Liver (tissue), 9 donors: ENCODE data around the gene BMPER. TPM values are rescaled to one million over a fixed set of nuclear protein-coding genes. Genes with fewer than 3 reads are reported as not detected.

Experiments used
- DNase-seq: peaks from one replicate; pipeline ENCODE4 v3.0.0-alpha.2; 2017; ENCODE audit warnings: low spot score
- H3K27ac ChIP-seq, 2 donors: one replicate each; pipeline ENCODE4 v1.7.0; 2013; ENCODE audit warnings: inconsistent platforms in 2 of 2, low read length in 2 of 2, control low read depth in 1 of 2, low read depth in 1 of 2, mild to moderate bottlenecking in 1 of 2
- H3K27me3 ChIP-seq, 4 donors: one replicate each; pipeline versions ENCODE4 v1.6.1 to v1.7.0; 2013; ENCODE audit warnings: low read length in 3 of 4, inconsistent platforms in 1 of 4, mild to moderate bottlenecking in 1 of 4, moderate library complexity in 1 of 4; ENCODE audit not compliant: control insufficient read depth in 4 of 4, insufficient read depth in 4 of 4
- H3K36me3 ChIP-seq, 4 donors: one replicate each; pipeline versions ENCODE4 v1.6.1 to v1.7.0; 2013; ENCODE audit warnings: low read length in 3 of 4, mild to moderate bottlenecking in 3 of 4, low read depth in 1 of 4, moderate library complexity in 1 of 4; ENCODE audit not compliant: control insufficient read depth in 4 of 4, insufficient read depth in 3 of 4
- H3K4me1 ChIP-seq, 4 donors: one replicate each; pipeline versions ENCODE4 v1.6.1 to v1.7.0; 2013; ENCODE audit warnings: low read length in 3 of 4, mild to moderate bottlenecking in 3 of 4, moderate library complexity in 1 of 4; ENCODE audit not compliant: control insufficient read depth in 4 of 4, insufficient read depth in 4 of 4
- H3K4me3 ChIP-seq, 3 donors: one replicate each; pipeline versions ENCODE4 v1.6.1 to v1.7.0; 2013; ENCODE audit warnings: low read length in 3 of 3, control low read depth in 1 of 3, low read depth in 1 of 3, mild to moderate bottlenecking in 1 of 3
- H3K9ac ChIP-seq, 2 donors: one replicate each; pipeline ENCODE4 v1.7.0; 2013; ENCODE audit warnings: low read length in 2 of 2, mild to moderate bottlenecking in 2 of 2, moderate library complexity in 2 of 2, control low read depth in 1 of 2, low read depth in 1 of 2
- H3K9me3 ChIP-seq, 4 donors: one replicate each; pipeline versions ENCODE4 v1.6.1 to v1.7.0; 2013; ENCODE audit warnings: low read length in 3 of 4; ENCODE audit not compliant: control insufficient read depth in 4 of 4
- ATF3 ChIP-seq: IDR thresholded peaks from 2 replicates; pipeline ENCODE4 v1.6.1; 2016; ENCODE audit warnings: antibody characterized with exemption
- CTCF ChIP-seq: fragments of 150-350 bp; IDR thresholded peaks from 2 replicates; pipeline ENCODE4 v1.5.1; 2017; ENCODE audit warnings: improper control_type of control experiment, low read depth, low read length; ENCODE audit not compliant: missing input control
- EGR1 ChIP-seq, 2 donors: IDR thresholded peaks; 2 replicates each; pipeline ENCODE4 v1.6.1; 2016 to 2018; ENCODE audit warnings: antibody characterized with exemption in 2 of 2, low read depth in 2 of 2
- FOXA1 ChIP-seq: IDR thresholded peaks from 2 replicates; pipeline ENCODE4 v1.6.1; 2016; ENCODE audit warnings: antibody characterized with exemption
- FOXA2 ChIP-seq: IDR thresholded peaks from 2 replicates; pipeline ENCODE4 v1.6.1; 2016; ENCODE audit warnings: antibody characterized with exemption
- GABPA ChIP-seq, 2 donors: IDR thresholded peaks in 1 of 2; conservative IDR thresholded peaks in 1 of 2; 2 replicates each; pipeline ENCODE4 v1.6.1; 2016; ENCODE audit warnings: antibody characterized with exemption in 2 of 2, mild to moderate bottlenecking in 1 of 2, moderate library complexity in 1 of 2
- HNF4A ChIP-seq, 2 donors: conservative IDR thresholded peaks; 2 replicates each; pipeline ENCODE4 v1.6.1; 2016; ENCODE audit warnings: antibody characterized with exemption in 2 of 2, mild to moderate bottlenecking in 2 of 2
- HNF4G ChIP-seq: IDR thresholded peaks from 2 replicates; pipeline ENCODE4 v1.6.1; 2016; ENCODE audit warnings: antibody characterized with exemption
- JUND ChIP-seq, 2 donors: IDR thresholded peaks; 2 replicates each; pipeline ENCODE4 v1.6.1; 2016; ENCODE audit warnings: antibody characterized with exemption in 2 of 2
- NR2F2 ChIP-seq: IDR thresholded peaks from 2 replicates; pipeline ENCODE4 v1.6.1; 2016; ENCODE audit warnings: antibody characterized with exemption
- RAD21 ChIP-seq, 2 donors: IDR thresholded peaks; 2 replicates each; pipeline ENCODE4 v1.6.1; 2016; ENCODE audit warnings: antibody characterized with exemption in 2 of 2, mild to moderate bottlenecking in 2 of 2
- REST ChIP-seq: IDR thresholded peaks from 2 replicates; pipeline ENCODE4 v1.6.1; 2016; ENCODE audit warnings: antibody characterized with exemption, mild to moderate bottlenecking
- RXRA ChIP-seq, 2 donors: IDR thresholded peaks; 2 replicates each; pipeline ENCODE4 v1.6.1; 2017 to 2018; ENCODE audit warnings: antibody characterized with exemption in 2 of 2, mild to moderate bottlenecking in 1 of 2
- TAF1 ChIP-seq: conservative IDR thresholded peaks from 2 replicates; pipeline ENCODE4 v1.6.1; 2016; ENCODE audit warnings: antibody characterized with exemption, mild to moderate bottlenecking
- YY1 ChIP-seq: IDR thresholded peaks from 2 replicates; pipeline ENCODE4 v1.6.1; 2016; ENCODE audit warnings: antibody characterized with exemption, mild to moderate bottlenecking
- WGBS: extraction: QIAGEN DNeasy Blood & Tissue Kit; methylation state at CpG from one replicate; pipeline ENCODE4 v1.1.7; 2013; 5-methylcytosine and 5-hydroxymethylcytosine counted together
- polyA plus RNA-seq, 2 donors: library from polyadenylated mRNA; stranded (reverse) in 1 of 2; unstranded in 1 of 2; fragments of 200-250 nt in 1 of 2; fragments of >200 nt in 1 of 2; fragmentation: Nextera tagmentation in 1 of 2; extraction: Ambion mirVana in 1 of 2; gene quantifications; one replicate each; pipeline versions ENCODE4 v1.2.1 to v1.2.3, GENCODE V29; 2013 to 2015
- total RNA-seq, 2 donors: library from RNA; depleted of rRNA; stranded (reverse); fragments of >200 nt; gene quantifications; one replicate each; pipeline ENCODE4 v1.2.3, GENCODE V29; 2014
- TF ChIP-seq, protein P1 (sequence below): IDR thresholded peaks from 2 replicates; pipeline ENCODE4 v1.6.1; 2016; ENCODE audit warnings: antibody characterized with exemption
- TF ChIP-seq, protein P2 (sequence below): IDR thresholded peaks from 2 replicates; pipeline ENCODE4 v1.6.1; 2016; ENCODE audit warnings: antibody characterized with exemption
- donor health status: healthy.
- donor health status: healthy.
- donor health status: healthy.
- donor health status: healthy.
- donor health status: healthy.

The BMPER gene
- total and polyA plus RNA-seq, 4 donors = 4.0 to 8.5 (median 6.2) TPM

GRCh38 chr7:34077168-34077567 is 171.8 kb downstream of the BMPER start:
- no peak overlapping the region for H3K4me3 ChIP-seq
- no peaks in the 10 kb centered on the region for H3K9me3 ChIP-seq
- no peaks in the 10 kb centered on the region for H3K36me3 ChIP-seq
- no peak for DNase-seq
- H3K27ac ChIP-seq = no peak overlapping the region
- no peak overlapping the region for H3K9ac ChIP-seq
- no peaks in the 10 kb centered on the region for H3K4me1 ChIP-seq
- 86% methylated on average over 2 of the region's 2 CpGs for WGBS
- H3K27me3 ChIP-seq = peaks cover 0 to 7% (median 0%) of the 10 kb centered on the region in 4 donors
- no peak for TF ChIP-seq RXRA (IDR thresholded peaks at IDR 0.05)

DNA sequence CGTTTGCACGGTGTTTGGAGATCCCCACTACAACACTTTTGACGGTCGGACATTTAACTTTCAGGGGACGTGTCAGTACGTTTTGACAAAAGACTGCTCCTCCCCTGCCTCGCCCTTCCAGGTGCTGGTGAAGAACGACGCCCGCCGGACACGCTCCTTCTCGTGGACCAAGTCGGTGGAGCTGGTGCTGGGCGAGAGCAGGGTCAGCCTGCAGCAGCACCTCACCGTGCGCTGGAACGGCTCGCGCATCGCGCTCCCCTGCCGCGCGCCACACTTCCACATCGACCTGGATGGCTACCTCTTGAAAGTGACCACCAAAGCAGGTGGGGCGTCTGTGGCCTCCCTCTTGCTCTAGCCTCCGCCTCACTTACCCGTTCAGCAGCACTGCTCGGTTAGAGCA is 173.5 kb downstream of the BMPER start:
- no peaks in the 10 kb centered on the region for H3K4me1 ChIP-seq
- H3K27me3 ChIP-seq = peaks cover 0 to 7% (median 0%) of the 10 kb centered on the region in 4 donors
- H3K9me3 ChIP-seq = no peaks in the 10 kb centered on the region
- no peak for DNase-seq
- H3K4me3 ChIP-seq = no peak overlapping the region
- no peak overlapping the region for H3K27ac ChIP-seq
- H3K9ac ChIP-seq = no peak overlapping the region
- H3K36me3 ChIP-seq = no peaks in the 10 kb centered on the region
- WGBS = 82% methylated on average over 30 of the region's 30 CpGs
- TF ChIP-seq FOXA2 (no peak), NR2F2 (no peak)

GRCh38 chr7:34080513-34080912 is 175.2 kb downstream of the BMPER start:
- Histone ChIP-seq H3K9ac (no peak overlapping the region), H3K9me3 (no peaks in the 10 kb centered on the region), H3K4me3 (no peak overlapping the region), H3K27me3 (peaks cover 0 to 7% (median 0%) of the 10 kb centered on the region in 4 donors), H3K4me1 (no peaks in the 10 kb centered on the region), H3K36me3 (no peaks in the 10 kb centered on the region), H3K27ac (no peak overlapping the region)
- 92% methylated on average over 5 of the region's 5 CpGs for WGBS
- TF ChIP-seq, protein P1, sequence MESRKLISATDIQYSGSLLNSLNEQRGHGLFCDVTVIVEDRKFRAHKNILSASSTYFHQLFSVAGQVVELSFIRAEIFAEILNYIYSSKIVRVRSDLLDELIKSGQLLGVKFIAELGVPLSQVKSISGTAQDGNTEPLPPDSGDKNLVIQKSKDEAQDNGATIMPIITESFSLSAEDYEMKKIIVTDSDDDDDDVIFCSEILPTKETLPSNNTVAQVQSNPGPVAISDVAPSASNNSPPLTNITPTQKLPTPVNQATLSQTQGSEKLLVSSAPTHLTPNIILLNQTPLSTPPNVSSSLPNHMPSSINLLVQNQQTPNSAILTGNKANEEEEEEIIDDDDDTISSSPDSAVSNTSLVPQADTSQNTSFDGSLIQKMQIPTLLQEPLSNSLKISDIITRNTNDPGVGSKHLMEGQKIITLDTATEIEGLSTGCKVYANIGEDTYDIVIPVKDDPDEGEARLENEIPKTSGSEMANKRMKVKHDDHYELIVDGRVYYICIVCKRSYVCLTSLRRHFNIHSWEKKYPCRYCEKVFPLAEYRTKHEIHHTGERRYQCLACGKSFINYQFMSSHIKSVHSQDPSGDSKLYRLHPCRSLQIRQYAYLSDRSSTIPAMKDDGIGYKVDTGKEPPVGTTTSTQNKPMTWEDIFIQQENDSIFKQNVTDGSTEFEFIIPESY = no peak
- TF ChIP-seq FOXA1 (no peak), FOXA2 (no peak), HNF4A (conservative IDR thresholded peaks at IDR 0.05) (no peak), HNF4G (no peak), NR2F2 (no peak), CTCF (no peak), RXRA (IDR thresholded peaks at IDR 0.05) (no peak), TAF1 (no peak), REST (no peak), ATF3 (no peak), GABPA (IDR thresholded peaks at IDR 0.05 in 1 of 2, conservative IDR thresholded peaks at IDR 0.05 in 1 of 2) (no peak), YY1 (no peak), JUND (IDR thresholded peaks at IDR 0.05) (no peak), RAD21 (IDR thresholded peaks at IDR 0.05) (no peak), EGR1 (IDR thresholded peaks at IDR 0.05; ENCODE audit: low read depth in 2 of 2) (no peak)
- TF ChIP-seq, protein P2, sequence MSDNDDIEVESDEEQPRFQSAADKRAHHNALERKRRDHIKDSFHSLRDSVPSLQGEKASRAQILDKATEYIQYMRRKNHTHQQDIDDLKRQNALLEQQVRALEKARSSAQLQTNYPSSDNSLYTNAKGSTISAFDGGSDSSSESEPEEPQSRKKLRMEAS = no peak
- no peak for DNase-seq
